ENCODE data around the gene RGR. TPM values are rescaled to one million over a fixed set of nuclear protein-coding genes. Genes with fewer than 3 reads are reported as not detected.

Gene RGR, protein sequence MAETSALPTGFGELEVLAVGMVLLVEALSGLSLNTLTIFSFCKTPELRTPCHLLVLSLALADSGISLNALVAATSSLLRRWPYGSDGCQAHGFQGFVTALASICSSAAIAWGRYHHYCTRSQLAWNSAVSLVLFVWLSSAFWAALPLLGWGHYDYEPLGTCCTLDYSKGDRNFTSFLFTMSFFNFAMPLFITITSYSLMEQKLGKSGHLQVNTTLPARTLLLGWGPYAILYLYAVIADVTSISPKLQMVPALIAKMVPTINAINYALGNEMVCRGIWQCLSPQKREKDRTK
- not detected in 2 replicates for total RNA-seq

GRCh38 chr10:84244651-84245270 is at the start of gene RGR:
Gene RGR (plus strand): TSS chr10:84245053. CDS start chr10:84245091, 38 bp downstream.

DNA sequence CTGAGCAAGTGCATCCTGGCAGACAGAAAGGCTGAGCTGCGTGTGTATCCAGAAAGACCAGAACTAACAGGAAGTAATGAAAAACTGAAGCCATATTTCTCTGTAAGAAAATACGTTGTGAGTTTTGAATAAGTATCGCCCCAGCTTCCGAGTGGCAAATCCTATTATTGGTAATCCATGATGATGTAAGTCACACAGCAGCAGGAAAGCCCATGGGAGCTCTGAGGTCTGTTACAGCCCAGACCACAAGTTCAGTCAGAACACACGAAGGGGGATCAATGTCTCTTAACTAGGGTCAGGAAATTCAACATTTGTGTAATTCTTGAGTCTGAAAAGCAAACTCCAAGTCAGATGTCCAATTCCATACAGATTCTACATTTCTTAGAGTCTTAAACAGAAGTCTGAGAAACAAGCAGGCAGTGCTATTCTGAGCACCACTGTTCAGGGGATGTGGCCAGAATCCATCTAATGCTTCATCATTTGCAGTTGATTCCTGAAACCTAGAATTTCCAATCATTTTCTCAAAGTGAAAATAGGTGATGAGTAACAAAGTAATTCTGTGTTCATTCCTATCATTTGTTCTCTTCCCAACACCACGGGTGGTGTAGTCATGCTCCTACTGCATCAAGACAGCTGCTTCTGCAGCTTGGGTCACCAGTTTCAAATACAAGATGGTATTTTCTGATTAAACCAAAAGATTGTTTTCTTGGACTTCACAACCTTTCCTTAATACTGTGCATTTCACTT is 19.3 kb upstream of the RGR start, which contains the start of gene LRIT2:
Gene LRIT2, minus strand, starts transcription at position 118 of the 747 bp plus-strand sequence. Its CDS starts 24 bp downstream, at position 94.

DNA sequence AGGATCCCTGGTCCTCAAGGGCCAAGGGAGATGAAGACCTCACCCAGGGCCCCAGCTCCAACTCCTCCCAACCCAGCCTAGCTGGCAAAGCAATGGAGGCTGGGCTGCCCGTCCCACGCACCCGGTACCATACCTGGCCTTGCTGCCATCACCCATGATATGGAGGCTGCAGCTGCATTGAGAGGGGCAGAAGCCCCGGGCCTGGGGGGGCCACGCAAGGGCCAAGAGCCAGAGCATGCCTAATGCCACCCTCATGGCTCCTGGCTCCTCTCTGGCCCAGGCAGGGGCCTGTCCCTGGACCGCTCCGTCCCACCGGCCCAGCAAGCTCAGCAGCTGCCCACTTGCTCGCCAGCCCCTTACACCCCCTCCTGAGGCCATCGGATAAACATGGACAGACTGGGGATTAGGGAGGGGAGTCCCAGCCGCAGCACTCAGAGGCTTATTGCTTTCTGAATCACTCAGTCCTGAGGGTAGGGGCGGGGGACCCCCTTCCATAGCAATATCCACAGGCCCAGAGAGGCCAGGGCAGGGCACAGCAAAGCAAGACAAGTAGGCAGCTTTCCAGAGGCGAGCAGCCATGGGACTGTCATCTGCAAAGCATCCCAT is 3.6 kb upstream of the RGR start, which contains the start of gene LRIT1:
Gene LRIT1, minus strand, starts transcription at position 362 of the 606 bp plus-strand sequence. Its CDS starts 107 bp downstream, at position 255.

Other genes with a start within 250 kb of the RGR start
- gene GHITM, start 105.5 kb upstream of the RGR start, total RNA-seq: 137 and 149 TPM in 2 replicates
- not detected in 2 replicates for gene GPR15LG, start 71.3 kb upstream of the RGR start, total RNA-seq
- 0.10 TPM in 1 of 2 replicates, not detected in the other for gene CDHR1, start 50.5 kb upstream of the RGR start, total RNA-seq
- gene LRIT2, start 19.5 kb upstream of the RGR start, total RNA-seq: not detected in 2 replicates
- gene LRIT1, start 3.5 kb upstream of the RGR start, total RNA-seq: not detected in 2 replicates
- gene CCSER2, start 83.5 kb downstream of the RGR start, total RNA-seq: 33.3 and 45.9 TPM in 2 replicates